ENCODE measurements around the gene LRFN5. TPM values are rescaled to one million over a fixed set of nuclear protein-coding genes. Genes with fewer than 3 reads are reported as not detected.

LRFN5 gene
- total RNA-seq, 2 donors from 2014 or later = 0.26 to 0.39 TPM

GRCh38 chr14:41607966-41608663 is 1.4 kb downstream of the LRFN5 start:
- Histone ChIP-seq H3K9me3 (no peaks in the 10 kb centered on the region), H3K36me3 (no peaks in the 10 kb centered on the region), H3K4me3 (peak overlapping the region; percentile 45 to 62), H3K27me3 (peaks cover 3 to 5% of the 10 kb centered on the region in 2 donors), H3K27ac (no peak overlapping the region), H3K4me1 (peaks cover 0 to 19% of the 10 kb centered on the region in 2 donors)
- no peak for TF ChIP-seq CTCF (IDR thresholded peaks at IDR 0.05)
- DNase-seq (ENCODE audit: low spot score) = no peak

DNA sequence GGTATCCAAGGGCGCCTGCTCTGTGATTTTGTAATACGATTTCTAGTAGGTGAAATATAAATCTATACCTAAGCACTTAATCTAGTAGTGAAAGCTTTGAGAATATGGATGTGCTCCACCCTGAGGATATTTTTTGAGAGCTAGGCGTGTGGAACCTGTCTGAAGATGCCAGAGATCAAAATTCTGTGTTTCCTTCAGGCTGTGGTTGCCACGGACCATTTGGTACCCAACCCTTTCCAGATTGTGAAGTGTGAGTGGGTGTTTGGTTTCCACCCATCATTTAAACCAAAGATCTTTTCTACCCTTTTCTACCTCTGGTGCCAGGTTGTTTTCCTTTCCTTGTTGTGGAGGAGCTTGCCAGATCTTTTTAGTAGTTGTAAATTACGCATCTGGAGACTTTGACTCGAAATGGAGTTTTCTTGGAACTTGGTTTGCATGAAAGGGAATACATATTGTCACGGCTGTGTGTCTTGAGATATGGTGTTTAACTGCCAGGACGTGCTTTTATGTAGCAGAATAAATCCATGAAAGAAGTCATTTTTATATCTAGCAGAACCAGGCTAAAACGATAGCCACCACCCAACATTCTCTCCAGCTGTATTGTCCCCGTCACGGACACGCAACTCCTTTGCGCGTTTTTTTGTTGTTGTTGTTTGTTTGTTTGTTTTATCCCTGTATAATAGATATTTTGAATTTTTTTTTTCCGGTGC is 2.2 kb downstream of the LRFN5 start:
- H3K9me3 ChIP-seq = no peaks in the 10 kb centered on the region
- no peak for TF ChIP-seq CTCF (IDR thresholded peaks at IDR 0.05)
- DNase-seq (ENCODE audit: low spot score) = no peak
- no peaks in the 10 kb centered on the region for H3K36me3 ChIP-seq
- H3K4me3 ChIP-seq = peak overlapping the region; percentile 45 to 62
- H3K27me3 ChIP-seq = peaks cover 1 to 3% of the 10 kb centered on the region in 2 donors
- H3K27ac ChIP-seq = peak overlapping the region in 1 of 2 donors; percentile 57
- H3K4me1 ChIP-seq = peaks cover 0 to 19% of the 10 kb centered on the region in 2 donors

- peaks cover 0 to 3% of the 10 kb centered on the region in 2 donors for H3K27me3 ChIP-seq
- peak overlapping the region; percentile 12 to 62 for H3K4me3 ChIP-seq
- H3K4me1 ChIP-seq = peaks cover 0 to 19% of the 10 kb centered on the region in 2 donors
- TF ChIP-seq CTCF (IDR thresholded peaks at IDR 0.05) = peak in 1 of 2 donors; percentile 56
- DNase-seq (ENCODE audit: low spot score) = no peak
- no peaks in the 10 kb centered on the region for H3K9me3 ChIP-seq
- H3K36me3 ChIP-seq = no peaks in the 10 kb centered on the region
- peak overlapping the region in 1 of 2 donors; percentile 57 for H3K27ac ChIP-seq
These were observed 3.1 kb downstream of the LRFN5 start for GRCh38 chr14:41609704-41610183.

- DNase-seq (ENCODE audit: low spot score) = no peak
- Histone ChIP-seq H3K27me3 (no peaks in the 10 kb centered on the region), H3K4me1 (no peaks in the 10 kb centered on the region), H3K27ac (no peak overlapping the region), H3K36me3 (no peaks in the 10 kb centered on the region), H3K9me3 (no peaks in the 10 kb centered on the region), H3K4me3 (no peak overlapping the region)
- no peak for TF ChIP-seq CTCF (IDR thresholded peaks at IDR 0.05)
These were observed 8.4 kb downstream of the LRFN5 start for GRCh38 chr14:41615011-41615595.

- no peak overlapping the region for H3K27ac ChIP-seq
- no peak overlapping the region for H3K4me3 ChIP-seq
- no peak for TF ChIP-seq CTCF (IDR thresholded peaks at IDR 0.05)
- H3K27me3 ChIP-seq = no peaks in the 10 kb centered on the region
- DNase-seq (ENCODE audit: low spot score) = no peak
- no peaks in the 10 kb centered on the region for H3K4me1 ChIP-seq
- H3K36me3 ChIP-seq = no peaks in the 10 kb centered on the region
- no peaks in the 10 kb centered on the region for H3K9me3 ChIP-seq
These were observed 17.1 kb downstream of the LRFN5 start for GRCh38 chr14:41623736-41624135.
